Right ventricle myocardium inferior (tissue), 1 donor: ENCODE measurements around the gene PLLP. TPM values are rescaled to one million over a fixed set of nuclear protein-coding genes. Genes with fewer than 3 reads are reported as not detected.

Experiments
- ATAC-seq: fragments of 200-7000 bp; cut with Tn5 transposase; one replicate; pipeline ENCODE4 v1.9.1; 2020; ENCODE audit warnings: mild to moderate bottlenecking, moderate library complexity
- DNase-seq: peaks from one replicate; pipeline ENCODE4 v3.0.0; 2021; ENCODE audit errors: missing footprints
- intact Hi-C: fragments of 100-400 bp; cut with DNase I; formaldehyde crosslinking; loops from one replicate; pipeline ENCODE4 v1.11.0; 2022
- total RNA-seq: library from RNA; stranded (reverse); fragmentation: NEBNext Ultra II Directional; extraction: Animal tissue kit (Norgen Biotek cat#: 25700); gene quantifications from one replicate; pipeline ENCODE4 v1.2.1, GENCODE V29; 2021
- donor health status: DM: no; HTN: yes; CAD: no; lungs with severe emphysema.

Gene PLLP
- total RNA-seq, 1 donor from 2014 or later, result 3.4 TPM

DNA sequence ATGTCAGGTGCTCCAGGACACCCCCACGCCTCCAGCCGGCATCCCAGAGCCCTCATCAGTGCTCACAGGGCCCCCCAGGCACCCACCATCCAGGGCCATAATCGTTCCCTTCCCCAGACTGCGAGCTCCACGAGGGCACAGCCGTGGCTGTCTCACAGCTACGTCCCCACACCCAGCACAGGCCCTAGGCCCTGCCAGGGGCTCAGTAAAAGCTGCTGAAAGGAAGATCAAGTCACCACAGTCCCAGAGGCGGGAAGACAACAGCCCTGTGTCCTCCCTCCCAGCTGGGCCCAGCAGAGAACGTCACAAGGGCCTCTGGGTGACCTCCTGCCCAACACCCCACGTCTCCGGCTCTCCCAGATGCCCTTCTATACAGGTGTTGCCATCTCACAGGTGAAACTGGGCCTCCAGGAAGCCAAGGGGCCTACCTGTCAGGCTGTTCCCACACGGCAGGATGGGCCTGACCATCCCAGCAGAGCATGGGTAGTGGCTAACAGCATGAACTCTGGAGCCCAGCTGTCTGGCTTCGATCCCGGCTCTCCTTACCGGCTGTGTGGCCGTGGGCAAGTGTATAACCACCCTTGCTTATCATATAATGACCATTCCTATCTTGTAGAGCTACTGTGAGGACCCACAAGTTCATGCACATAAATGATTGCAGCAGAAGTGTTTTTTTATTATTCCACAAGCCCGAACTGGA is 21.5 kb downstream of the PLLP start:
- DNase-seq (no peak), ATAC-seq (no peak)
- intact Hi-C loops, result no loop called here

DNA sequence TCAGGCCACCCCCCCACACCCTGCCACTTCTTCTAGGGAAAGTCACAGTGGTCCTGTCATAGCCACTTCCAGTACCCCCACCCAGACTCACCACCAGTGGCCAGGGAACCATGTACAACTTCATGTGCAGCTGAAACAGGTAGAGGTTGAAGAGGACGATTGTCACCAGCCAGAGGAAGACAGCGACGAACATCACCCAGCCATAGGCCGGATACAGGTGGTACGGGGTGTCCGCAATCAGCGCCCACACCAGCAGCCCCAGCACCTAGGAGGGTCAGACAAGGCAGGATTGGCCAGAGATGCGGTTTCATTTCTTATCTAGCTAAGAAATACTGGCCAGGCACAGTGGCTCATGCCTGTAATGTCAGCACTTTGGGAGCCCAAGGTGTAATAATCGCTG is 22.7 kb downstream of the PLLP start:
- no peak for DNase-seq
- no peak for ATAC-seq
- intact Hi-C loops, result no loop called here

DNA sequence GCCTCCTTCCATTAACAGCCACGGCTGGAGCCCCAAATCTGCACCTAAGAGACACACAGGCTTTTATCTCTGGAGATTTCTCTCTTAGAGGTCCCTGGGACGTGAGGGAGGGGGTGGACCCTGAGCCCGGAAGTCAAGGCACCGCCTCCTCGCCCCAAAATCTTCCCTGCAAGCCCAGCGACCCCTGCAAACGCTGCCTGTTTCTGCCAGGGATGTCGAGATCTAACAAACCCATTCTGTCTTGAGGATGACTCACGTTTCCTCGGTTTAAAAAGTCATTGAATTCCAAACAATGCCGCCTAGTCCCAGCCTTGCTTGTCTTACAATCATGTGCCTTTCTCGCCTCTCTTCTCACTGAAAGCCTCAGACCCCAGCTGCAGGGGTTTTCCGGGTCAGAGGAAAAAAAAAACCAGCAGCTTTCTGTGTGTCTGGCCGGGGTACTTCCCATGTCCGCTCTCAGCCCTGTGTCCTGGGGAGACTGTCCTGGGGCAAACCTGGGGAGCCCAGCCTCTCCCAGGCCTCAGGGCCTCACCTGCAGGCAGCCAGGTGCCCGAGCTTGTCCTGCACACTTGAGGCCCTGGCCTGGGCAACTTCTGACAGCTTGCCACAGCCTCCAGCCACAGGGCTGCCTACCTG is 24.1 kb downstream of the PLLP start:
- intact Hi-C loops, result no loop called here
- ATAC-seq, result no peak
- DNase-seq, result no peak

DNA sequence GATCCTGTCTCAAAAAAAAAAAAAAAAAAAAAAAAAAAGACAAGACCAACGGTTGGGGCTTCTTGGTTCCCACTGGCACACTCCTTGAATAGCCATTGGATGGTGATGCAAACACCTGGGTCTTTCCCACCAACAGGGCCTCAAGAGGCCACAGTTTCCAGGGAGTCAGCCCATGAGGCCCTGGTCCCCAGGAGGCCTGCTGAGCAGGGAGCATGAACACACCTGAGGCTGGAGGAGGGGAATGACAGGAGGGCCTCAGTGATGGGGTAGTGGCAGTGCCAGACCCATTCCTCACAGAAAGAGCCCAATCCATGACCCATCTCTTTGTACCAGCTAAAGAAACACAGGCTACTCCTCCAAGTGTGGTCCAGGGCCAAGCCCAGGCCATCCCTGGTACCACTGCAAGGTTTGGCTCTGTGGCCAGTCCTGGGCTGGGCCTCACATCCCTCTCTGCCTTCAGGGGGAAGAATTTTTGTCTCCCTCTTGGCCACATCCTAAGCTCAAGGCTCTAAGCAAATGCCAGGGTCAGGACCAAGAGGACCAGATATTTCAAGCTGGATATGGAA is 25.5 kb downstream of the PLLP start:
- DNase-seq (no peak), ATAC-seq (no peak)
- intact Hi-C loops, result no loop called here

DNA sequence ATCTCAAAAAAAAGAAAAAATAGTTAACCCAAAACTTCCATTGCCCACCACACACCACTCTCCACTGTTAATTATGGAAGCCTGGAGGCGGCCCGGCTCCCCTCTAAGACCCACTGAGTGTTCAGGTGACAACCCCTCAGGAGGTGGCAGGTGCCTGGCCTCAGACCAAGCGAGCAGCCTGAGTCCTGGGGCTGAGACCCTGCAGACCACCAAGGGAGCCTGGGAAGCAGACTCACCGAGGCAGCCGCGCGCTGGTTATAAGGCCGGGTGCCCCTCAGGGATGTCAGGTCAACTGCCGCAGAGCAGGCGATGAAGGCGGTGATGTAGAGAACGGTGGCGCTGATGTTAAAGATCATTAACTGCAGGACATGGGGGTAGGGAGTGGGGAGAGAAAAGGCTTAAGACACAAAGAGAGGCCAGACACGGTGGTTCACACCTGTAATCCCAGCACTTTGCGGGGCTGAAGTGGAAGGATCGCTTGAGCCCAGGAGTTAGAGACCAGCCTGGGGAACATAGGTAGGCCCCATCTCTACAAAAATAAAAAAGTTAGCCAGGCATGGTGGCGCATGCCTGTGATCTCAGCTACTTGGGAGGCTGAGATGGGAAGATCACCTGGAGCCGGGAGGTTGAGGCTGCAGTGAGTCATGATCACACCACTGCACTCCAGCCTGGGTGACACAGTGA is 26.1 kb downstream of the PLLP start:
- intact Hi-C loops, result no loop called here
- DNase-seq (no peak), ATAC-seq (no peak)

DNA sequence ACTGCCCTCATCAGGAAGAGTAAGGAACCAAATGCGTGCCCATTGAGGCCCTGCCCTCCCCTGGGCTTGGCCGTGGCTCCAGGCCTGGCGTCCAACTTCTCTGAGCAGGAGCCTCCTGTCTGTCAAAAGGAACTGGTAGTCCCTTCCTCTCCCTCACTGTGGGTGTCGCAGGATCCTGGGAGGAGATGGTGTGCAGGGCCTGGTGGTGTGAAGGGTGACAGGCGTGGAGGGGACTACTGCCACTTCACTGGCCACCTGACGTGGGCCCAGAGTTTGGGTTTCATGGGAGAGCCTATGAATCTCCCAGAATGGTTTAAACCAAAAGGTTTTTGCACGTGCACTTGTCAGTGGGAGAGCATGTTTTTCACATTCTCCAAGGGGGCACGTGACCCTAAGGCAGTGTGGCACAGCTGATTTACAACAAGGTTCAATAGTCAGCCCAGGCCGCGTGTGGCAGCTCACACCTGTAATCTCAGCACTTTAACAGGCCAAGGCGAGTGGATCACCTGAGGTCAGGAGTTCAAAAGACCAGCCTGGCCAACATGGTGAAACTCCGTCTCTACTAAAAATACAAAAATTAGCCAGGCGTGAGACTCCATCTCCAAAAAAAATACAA is 26.9 kb downstream of the PLLP start:
- intact Hi-C loops, result no loop called here
- no peak for ATAC-seq
- DNase-seq, result no peak

DNA sequence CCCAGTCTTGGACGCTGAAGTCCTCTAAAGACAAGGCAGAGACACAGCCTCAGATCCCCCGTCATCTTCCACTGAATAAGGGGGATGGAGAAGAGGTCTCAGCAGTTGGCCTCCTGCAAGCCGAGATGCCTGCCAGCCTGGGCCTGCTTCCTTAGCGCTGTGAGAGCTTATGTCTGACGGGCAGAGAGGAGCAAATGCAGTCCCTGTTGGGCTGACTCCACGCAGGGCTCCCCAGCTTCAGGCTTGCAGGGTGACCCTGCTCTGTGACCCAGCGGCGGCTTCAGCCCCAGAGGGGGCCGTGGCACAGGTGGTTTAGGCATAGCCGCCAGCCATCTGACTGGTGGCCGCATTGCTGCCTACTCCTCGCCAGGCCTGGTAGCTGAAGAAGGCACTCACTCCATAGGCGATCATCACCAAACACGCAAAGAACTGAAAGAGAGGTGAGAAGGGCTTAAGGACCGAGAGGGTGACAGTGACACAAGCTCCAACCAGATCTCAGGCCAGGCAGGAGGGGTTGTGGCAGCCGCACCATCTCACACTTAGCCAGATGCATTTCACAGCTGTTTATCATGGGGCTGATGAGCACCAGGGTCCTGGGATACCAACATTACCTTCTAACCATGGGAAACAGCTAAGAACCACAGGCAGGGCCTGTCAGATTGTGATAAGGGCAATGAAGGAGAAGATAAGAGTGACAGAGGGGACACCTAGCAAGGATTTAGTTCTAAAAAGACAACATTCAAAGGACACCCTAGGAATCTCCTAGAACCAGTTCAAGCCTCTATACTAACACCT is 27.7 kb downstream of the PLLP start:
- no peak for DNase-seq
- intact Hi-C loops, result no loop called here
- ATAC-seq, result no peak

DNA sequence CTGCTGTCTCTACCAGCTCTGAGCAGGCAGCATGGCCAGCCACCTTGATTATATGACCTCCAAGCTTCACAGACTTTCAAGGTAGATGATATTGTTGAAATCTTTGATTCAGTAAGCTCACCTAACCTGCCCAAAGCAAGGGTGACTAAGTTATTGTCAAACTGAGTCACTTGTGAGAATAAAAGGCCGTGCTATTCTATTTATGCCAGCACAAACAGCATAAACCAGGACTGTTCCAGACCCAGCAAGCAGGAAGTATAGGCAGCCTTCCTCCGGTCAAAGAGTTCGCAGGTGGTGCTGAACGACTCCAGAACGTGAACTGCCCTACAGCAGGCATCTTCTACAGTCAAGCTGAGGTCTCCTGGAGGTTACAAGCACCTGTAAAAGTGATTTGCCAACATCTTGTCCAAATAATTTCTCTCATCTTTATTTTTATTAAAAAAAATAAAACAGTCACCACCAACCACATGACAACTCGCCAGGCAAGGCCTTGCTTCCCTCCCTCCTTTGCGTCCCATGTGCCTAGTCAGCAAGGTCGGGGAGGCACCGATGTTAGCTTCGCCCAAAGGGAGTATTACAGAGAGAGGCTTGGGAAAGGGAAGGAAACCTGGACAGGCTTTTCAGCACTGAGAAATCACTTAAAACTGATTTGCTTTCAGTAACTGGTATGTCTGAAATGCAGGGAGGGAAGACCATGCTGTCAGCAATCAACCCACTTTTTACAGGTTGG is 28.6 kb downstream of the PLLP start:
- ATAC-seq (no peak), DNase-seq (no peak)
- intact Hi-C loops, result no loop called here

DNA sequence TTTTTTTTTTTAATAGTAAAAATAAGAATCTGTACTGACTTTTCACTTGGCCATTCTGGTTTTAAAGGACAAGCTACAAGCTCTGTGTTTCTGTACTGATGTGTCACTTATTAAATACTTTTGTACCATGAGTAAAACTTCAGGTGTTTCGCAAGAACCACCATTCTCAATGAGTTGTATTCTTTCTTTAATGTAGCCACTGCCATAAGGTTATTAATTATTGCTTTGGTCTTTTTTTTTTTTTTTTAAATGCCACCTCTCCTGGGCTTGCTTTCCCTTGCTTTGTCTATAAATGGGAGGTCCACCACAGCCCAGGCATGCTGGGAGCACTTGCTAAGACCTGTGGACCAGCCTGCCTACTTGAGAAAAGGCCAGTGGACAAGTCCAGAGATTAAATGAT is 31.0 kb downstream of the PLLP start:
- no peak for ATAC-seq
- DNase-seq, result no peak
- intact Hi-C loops, result no loop called here

DNA sequence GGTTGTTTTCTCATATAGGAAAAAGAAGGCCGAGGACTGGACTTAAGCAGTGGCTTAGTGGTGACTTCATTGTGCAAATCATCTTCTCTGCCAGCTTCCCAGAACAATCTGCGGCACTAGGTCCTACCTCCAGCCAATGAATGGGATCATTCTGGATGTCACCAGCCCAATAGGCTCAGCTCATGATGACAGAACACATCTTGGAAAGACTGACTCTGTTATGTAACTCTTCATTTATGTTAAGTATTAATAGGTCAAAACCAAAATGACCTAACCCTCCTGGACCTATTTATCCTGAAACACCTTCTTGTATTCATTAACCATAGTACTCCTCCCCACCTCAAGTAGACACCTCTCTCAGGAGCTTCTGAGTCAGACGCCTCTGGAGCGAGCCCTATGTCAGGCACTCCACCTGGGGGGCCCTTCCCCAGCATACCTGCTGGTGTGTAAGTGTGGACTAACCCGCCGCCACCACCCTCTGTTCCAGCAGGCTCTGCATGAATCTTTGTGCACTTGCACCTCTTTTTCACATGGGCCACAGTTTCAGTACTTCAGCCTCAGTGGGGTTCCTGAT is 32.2 kb downstream of the PLLP start:
- intact Hi-C loops, result no loop called here
- no peak for DNase-seq
- ATAC-seq, result peak; percentile 9

DNA sequence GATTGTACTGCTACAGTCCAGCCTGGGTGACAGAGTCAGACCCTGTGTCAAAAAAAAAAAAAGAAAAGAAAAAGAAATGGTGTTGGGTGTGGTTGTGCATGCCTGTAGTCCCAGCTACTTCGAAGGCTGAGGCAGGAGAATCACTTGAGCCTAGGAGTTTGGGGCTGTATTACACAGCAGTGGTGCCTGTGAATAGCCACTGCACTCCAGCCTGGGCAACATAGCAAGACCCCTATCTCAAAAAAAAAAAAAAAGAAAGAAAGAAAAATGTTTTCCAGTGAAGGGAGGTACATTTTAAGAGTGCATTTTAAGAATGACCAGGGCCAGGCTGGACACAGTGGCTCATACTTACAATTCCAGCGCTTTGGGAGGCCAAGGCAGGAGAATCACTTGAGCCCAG is 33.1 kb downstream of the PLLP start:
- DNase-seq, result no peak
- no peak for ATAC-seq
- intact Hi-C loops, result no loop called here

DNA sequence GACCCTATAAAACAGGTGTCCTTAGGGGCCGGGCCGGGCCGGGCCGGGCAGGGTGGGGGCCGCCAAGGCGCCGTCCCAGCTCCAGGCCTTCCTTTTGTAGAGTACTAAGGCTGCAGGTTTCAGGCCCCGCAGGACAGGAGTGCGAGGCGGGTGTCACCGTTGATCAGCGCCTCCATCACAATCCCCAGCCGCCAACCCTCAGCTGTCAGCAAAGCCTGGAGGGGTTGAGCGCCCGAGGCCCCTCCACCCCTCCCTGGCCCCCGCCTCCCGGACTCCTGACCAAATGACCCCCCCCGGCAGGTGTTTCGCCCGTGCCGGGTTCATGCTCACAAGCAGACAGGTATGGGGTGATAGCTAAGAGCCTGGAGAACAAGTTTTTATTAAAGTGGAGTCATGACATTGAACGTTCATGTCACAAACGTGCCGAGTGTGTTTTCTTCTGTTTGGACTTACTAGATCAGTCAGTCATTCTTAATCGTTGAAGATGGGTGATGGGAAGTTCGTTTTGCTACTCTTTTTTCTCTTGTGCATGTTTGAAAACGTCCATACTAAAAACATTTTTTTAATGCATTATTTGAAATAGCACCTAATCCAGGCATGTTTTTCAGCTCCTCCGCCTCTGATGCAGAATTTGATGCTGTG is 38.9 kb downstream of the PLLP start:
- ATAC-seq (no peak), DNase-seq (peak; percentile 73)
- intact Hi-C loops, result loop anchor here (2.0 to 5.0 kb wide), 2 partner anchors 53 to 58 kb away; partner anchors contain the start of genes PSME3IP1 and RSPRY1

DNA sequence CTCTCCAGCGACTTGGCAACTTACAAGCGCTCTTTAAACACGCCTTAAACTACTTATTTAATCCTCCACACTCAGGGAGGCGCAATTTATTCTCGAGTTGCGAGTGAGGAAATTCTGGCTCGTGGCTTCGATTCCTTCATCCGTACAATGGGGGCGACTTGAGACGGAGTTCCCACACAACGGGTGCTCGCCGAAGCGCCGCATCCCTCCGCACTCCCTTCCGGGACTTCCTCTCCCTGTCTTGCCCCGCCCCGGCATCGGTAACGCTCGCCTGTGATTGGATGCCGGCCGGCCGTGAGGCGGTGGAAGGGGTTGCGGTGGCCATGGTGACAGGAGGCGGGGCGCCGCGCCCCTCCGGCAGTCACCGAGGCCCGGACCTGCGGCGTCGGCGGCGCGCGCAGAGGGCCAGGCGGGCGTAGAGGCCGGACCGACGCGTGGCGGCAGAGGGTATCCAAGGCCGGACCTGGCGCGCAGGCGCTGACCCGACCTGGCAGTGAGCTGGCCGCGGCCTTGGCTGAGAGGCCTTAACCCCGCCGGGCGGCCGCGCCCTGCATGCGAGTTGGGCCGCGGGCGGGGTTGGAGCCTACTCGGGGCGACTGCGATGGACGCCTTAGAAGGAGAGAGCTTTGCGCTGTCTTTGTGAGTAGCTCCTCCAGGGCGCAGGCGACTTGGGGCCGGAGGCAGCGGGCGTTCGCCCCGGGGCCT is 39.6 kb downstream of the PLLP start, which contains the start of gene ARL2BP:
ARL2BP (plus strand) TSS at position 493 of the 705 bp plus-strand sequence; CDS start at position 602, 109 bp downstream.
- intact Hi-C loops, result loop anchor here (2.0 to 5.0 kb wide), 2 partner anchors 54 to 58 kb away; partner anchors contain the start of genes PSME3IP1 and RSPRY1
- ATAC-seq, result peak; percentile 99

DNA sequence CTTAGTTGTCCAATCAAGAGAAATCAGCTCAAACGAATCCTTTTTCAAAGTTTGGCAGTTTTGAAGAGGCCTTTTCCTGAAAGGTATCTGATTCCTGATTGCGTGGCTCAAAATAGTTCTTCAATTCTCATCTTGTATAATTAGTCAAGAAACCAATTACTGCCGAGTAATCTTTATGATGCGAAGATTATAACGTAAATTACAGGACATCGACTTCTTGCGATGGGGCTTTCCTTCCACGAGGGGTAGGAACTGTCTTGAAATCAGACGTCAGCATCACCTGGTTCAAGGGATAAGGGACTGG is 40.1 kb downstream of the PLLP start:
- no peak for ATAC-seq
- no peak for DNase-seq
- intact Hi-C loops, result loop anchor here (2.0 kb wide), 1 partner anchor 54 kb away; no protein-coding TSS in a partner anchor

More for the DNA sequence above, 39.6 kb downstream of the PLLP start, which contains the start of gene ARL2BP:
- peak; percentile 99 for DNase-seq

DNA sequence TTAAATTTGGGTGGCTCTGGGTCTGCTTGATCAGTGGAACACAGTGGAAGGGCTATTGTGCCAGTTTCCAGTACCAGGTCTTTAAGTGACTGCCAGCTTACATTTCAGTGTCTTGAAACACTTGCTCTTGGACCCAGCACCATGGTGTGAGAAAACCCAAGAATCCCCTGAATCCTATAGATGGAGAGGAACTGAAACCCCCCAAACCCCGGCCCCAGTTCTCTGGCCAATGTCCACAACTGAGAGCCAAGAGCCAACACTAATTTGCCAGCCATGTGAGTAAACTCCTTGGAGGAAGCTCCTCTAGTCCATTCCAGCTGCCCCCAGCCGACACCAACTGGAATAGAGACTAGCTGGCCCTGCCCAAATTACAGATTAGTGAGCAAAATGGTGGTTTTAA is 41.8 kb downstream of the PLLP start:
- intact Hi-C loops, result no loop called here
- no peak for ATAC-seq
- no peak for DNase-seq

DNA sequence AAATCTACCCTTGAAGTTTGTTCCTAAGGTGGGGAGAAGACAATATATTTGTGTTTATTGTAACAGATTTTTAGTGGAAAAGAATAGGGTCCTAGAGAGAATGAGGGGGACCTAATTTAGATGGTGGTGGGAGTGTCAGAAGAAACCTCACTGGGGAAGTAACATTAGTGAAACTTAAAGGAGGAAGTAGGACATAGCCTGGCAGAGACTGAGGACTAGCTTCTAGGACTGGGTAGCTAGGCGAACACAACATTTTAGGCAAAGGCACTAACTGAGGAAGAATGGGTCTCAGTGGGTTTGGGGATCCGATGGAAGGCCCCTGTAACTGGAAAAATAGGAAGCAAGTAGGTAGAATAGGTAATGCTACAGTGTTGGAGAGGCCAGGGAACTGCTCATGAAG is 43.6 kb downstream of the PLLP start:
- intact Hi-C loops, result no loop called here
- no peak for ATAC-seq
- DNase-seq, result no peak
